Endothelial cell of umbilical vein (primary cell): ENCODE measurements around the gene CBX2. TPM values are rescaled to one million over a fixed set of nuclear protein-coding genes. Genes with fewer than 3 reads are reported as not detected.

Source experiments
- BruUV-seq: library from RNA; stranded (reverse); fragments of 400-500 nt; replicated peaks from 2 replicates; lab custom pipeline; 2021; lab: Mats Ljungman, UMichigan
- CTCF ChIA-PET: fragments of 300-600, 350-600 bp; sonication (Branson Sonifier 250); formaldehyde crosslinking; loops from one replicate; lab custom pipeline; 2021; ENCODE audit warnings: antibody characterized with exemption, inconsistent platforms; lab: Charles Lee
- POLR2A ChIA-PET: fragments of 300-600, 350-600 bp; sonication (Branson Sonifier 250); formaldehyde crosslinking; loops from one replicate; lab custom pipeline; 2021; ENCODE audit warnings: antibody characterized with exemption, inconsistent platforms; lab: Charles Lee
- DNase-seq: peaks from one replicate; pipeline ENCODE4 v3.0.0-alpha.2; 2011; ENCODE audit warnings: low read depth, low spot score
- FAIRE-seq: peaks from 2 replicates; lab custom pipeline; 2011; peaks lifted over from hg19 to GRCh38; lab: Jason Lieb, UNC
- H2AFZ ChIP-seq: 2 replicates; pipeline ENCODE4 v1.6.0; 2012; ENCODE audit warnings: low read depth, low read length, control low read depth, inconsistent platforms
- H3K27ac ChIP-seq: 2 replicates; pipeline ENCODE4 v1.5.1; 2011; ENCODE audit warnings: low read depth, mild to moderate bottlenecking, control low read depth, low read length, moderate library complexity; ENCODE audit not compliant: insufficient read depth
- H3K27me3 ChIP-seq, 2 experiments: 2 replicates each; pipeline versions ENCODE4 v1.6.0 to v1.6.1; 2011; ENCODE audit warnings: low read length in 2 of 2, mixed read lengths in 1 of 2; ENCODE audit not compliant: control insufficient read depth in 2 of 2, insufficient read depth in 2 of 2
- H3K36me3 ChIP-seq, 2 experiments: 2 replicates in 1 of 2; 3 replicates in 1 of 2; pipeline ENCODE4 v1.5.1; 2011; ENCODE audit warnings: low read length in 2 of 2, mild to moderate bottlenecking in 1 of 2, moderate library complexity in 1 of 2; ENCODE audit not compliant: control insufficient read depth in 2 of 2, insufficient read depth in 2 of 2; ENCODE audit errors: extremely low read depth in 1 of 2
- H3K4me1 ChIP-seq: 3 replicates; pipeline ENCODE4 v1.5.1; 2011; ENCODE audit warnings: mild to moderate bottlenecking, low read length; ENCODE audit not compliant: control insufficient read depth, insufficient read depth; ENCODE audit errors: extremely low read depth
- H3K4me2 ChIP-seq: 2 replicates; pipeline ENCODE4 v1.6.1; 2011; ENCODE audit warnings: low read length, control low read depth, mixed read lengths; ENCODE audit not compliant: insufficient read depth
- H3K4me3 ChIP-seq, 3 experiments: fragments of 200-600 bp in 1 of 3; sonication (generic), shearing (Covaris generic) in 1 of 3; replicated peaks in 1 of 3; 2 replicates each; pipeline ENCODE4 v1.5.1; 2011 to 2016; ENCODE audit warnings: control low read depth in 3 of 3, low read length in 3 of 3, mild to moderate bottlenecking in 2 of 3, inconsistent platforms in 1 of 3, low read depth in 1 of 3, moderate library complexity in 1 of 3; ENCODE audit not compliant: insufficient read depth in 1 of 3
- H3K79me2 ChIP-seq: 2 replicates; pipeline ENCODE4 v1.6.0; 2012; ENCODE audit warnings: low read length, inconsistent platforms; ENCODE audit not compliant: control insufficient read depth, insufficient read depth
- H3K9ac ChIP-seq: replicated peaks from 2 replicates; pipeline ENCODE3; 2011; ENCODE audit warnings: low read length, control low read depth; ENCODE audit not compliant: insufficient read depth; ENCODE audit errors: extremely low read depth
- H3K9me1 ChIP-seq: replicated peaks from 3 replicates; pipeline ENCODE4 v1.6.0; 2011; ENCODE audit warnings: mild to moderate bottlenecking, low read length; ENCODE audit not compliant: control insufficient read depth, insufficient read depth; ENCODE audit errors: extremely low read depth
- H3K9me3 ChIP-seq: replicated peaks from 2 replicates; pipeline ENCODE4 v1.5.1; 2012; ENCODE audit warnings: low read length, inconsistent platforms; ENCODE audit not compliant: control insufficient read depth, insufficient read depth
- H4K20me1 ChIP-seq: replicated peaks from 2 replicates; pipeline ENCODE3; 2011; ENCODE audit warnings: mild to moderate bottlenecking, low read length; ENCODE audit not compliant: control insufficient read depth, insufficient read depth; ENCODE audit errors: extremely low read depth
- EZH2 ChIP-seq: IDR thresholded peaks from 2 replicates; pipeline ENCODE4 v1.6.1; 2012; ENCODE audit warnings: borderline replicate concordance, low read depth, mild to moderate bottlenecking, moderate library complexity, low read length, inconsistent platforms; ENCODE audit not compliant: severe bottlenecking
- FOS ChIP-seq: IDR thresholded peaks from 2 replicates; pipeline ENCODE4 v1.6.1; 2011; ENCODE audit warnings: mild to moderate bottlenecking, low read length, moderate library complexity, borderline replicate concordance; ENCODE audit not compliant: insufficient read depth
- JUN ChIP-seq: IDR thresholded peaks from 2 replicates; pipeline ENCODE4 v1.6.1; 2011; ENCODE audit warnings: borderline replicate concordance, low read depth; ENCODE audit not compliant: insufficient read length, insufficient read depth
- dilution Hi-C: fragments of 300-500 bp; cut with MboI; formaldehyde crosslinking; loops from one replicate; pipeline ENCODE4 v1.15.0; 2019; ENCODE audit warnings: low sequenced_read_pairs; ENCODE audit not compliant: extremely low pct_ligation_motif_present
- intact Hi-C: fragments of 100-400 bp; cut with micrococcal nuclease; formaldehyde crosslinking; loops from one replicate; pipeline ENCODE4 v1.10.0; 2022
- polyA plus RNA-seq, 4 experiments: library from polyadenylated mRNA; depleted of rRNA in 3 of 4; stranded (reverse) in 3 of 4; unstranded in 1 of 4; fragments of >200 nt; gene quantifications; 2 replicates each; pipeline versions ENCODE4 v1.2.1 to v1.2.3, GENCODE V29; 2011 to 2012; ENCODE audit warnings: missing spikeins in 1 of 4
- total RNA-seq: library from RNA; stranded (reverse); gene quantifications from 2 replicates; pipeline ENCODE4 v1.2.3, GENCODE V29; 2021

Gene CBX2
- total and polyA plus RNA-seq, 2 donors (not counting 3 experiments of a cell fraction or from before 2014, with no cell fraction given) = 10.5 to 20.0 TPM

DNA sequence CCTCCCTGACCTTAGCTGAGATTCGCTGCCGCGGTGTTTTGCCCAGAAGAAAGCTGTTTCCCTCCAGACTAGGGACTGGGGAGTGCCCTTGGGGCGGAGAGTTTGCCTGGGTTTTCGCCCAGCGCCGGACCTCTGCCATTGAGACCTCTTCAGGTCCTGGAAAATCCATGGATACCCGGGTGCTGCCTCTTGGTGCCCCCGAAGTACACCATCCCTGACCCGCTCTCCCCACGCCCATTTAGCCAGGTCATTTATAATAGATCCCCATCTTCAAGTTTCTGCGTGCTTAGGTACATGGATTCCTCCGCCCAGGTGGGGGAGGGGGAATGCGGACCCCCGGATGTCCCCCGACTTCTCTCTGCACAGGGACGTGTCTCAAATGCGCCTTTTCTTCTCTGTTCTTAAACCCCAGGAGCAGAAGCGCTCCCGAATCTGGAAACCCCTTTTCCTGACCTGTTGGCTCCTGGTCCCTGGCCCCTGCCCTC lies 34.0 kb downstream of the CBX2 start:
- TF ChIP-seq EZH2 = peak; percentile 100
- TF ChIP-seq FOS = no peak
- BruUV-seq = no TSS peak
- Histone ChIP-seq H3K9ac (no peak overlapping the region), H3K4me3 (no peak overlapping the region), H3K9me1 (no peaks in the 10 kb centered on the region), H3K4me2 (no peak overlapping the region), H3K79me2 (no peaks in the 10 kb centered on the region), H3K4me1 (peaks cover 8% of the 10 kb centered on the region), H3K27ac (no peak overlapping the region), H3K9me3 (no peaks in the 10 kb centered on the region), H3K27me3 (peaks cover 65 to 82% of the 10 kb centered on the region in 2 experiments), H2AFZ (no peak overlapping the region), H4K20me1 (no peaks in the 10 kb centered on the region), H3K36me3 (no peaks in the 10 kb centered on the region)
- dilution Hi-C loops = no loop called here
- FAIRE-seq (peak; percentile 66), DNase-seq (no peak)
- ChIA-PET CTCF (interaction anchor here (0.8 to 6.1 kb wide), 16 partner anchors 8 to 71 kb away, joined by 3 to 59 read pairs (median 8); partner anchors contain the start of genes CBX4 and CBX8), POLR2A (interaction anchor here (1.3 kb wide), 1 partner anchor 15 kb away, joined by 3 read pairs; the partner anchor contains the start of gene CBX8)
- intact Hi-C loops = loop anchor here (2.0 kb wide), 2 partner anchors 27 to 65 kb away; partner anchors contain the start of gene CBX4

GRCh38 chr17:79812353-79813258 lies 34.7 kb downstream of the CBX2 start:
- H3K79me2 ChIP-seq = no peaks in the 10 kb centered on the region
- H3K4me3 ChIP-seq = peak overlapping the region in 2 of 3 experiments; percentile 9 to 38
- peaks cover 65 to 81% of the 10 kb centered on the region in 2 experiments for H3K27me3 ChIP-seq
- TF ChIP-seq EZH2 (peak; percentile 65), JUN (no peak)
- no peaks in the 10 kb centered on the region for H4K20me1 ChIP-seq
- dilution Hi-C loops (no loop called here), intact Hi-C loops (loop anchor here (1.0 kb wide), 1 partner anchor 15 kb away; the partner anchor contains the start of gene CBX8)
- CTCF ChIA-PET = interaction anchor here (0.8 to 6.1 kb wide), 13 partner anchors 9 to 181 kb away, joined by 3 to 59 read pairs (median 9); partner anchors contain the start of genes CBX4 and CBX8
- POLR2A ChIA-PET = no interaction called here
- no peak overlapping the region for H3K9ac ChIP-seq
- DNase-seq = no peak
- H3K4me1 ChIP-seq = peaks cover 8% of the 10 kb centered on the region
- H3K9me1 ChIP-seq = no peaks in the 10 kb centered on the region
- H3K9me3 ChIP-seq = no peaks in the 10 kb centered on the region
- no peak overlapping the region for H3K27ac ChIP-seq
- H3K4me2 ChIP-seq = peak overlapping the region; percentile 24
- BruUV-seq = no TSS peak
- no peak overlapping the region for H2AFZ ChIP-seq
- FAIRE-seq = no peak
- no peaks in the 10 kb centered on the region for H3K36me3 ChIP-seq
